K562 (cell line): ENCODE measurements around the gene PPP1R12C. TPM values are rescaled to one million over a fixed set of nuclear protein-coding genes. Genes with fewer than 3 reads are reported as not detected.

Experiments
- BCOR ChIP-seq: fragments of 450-650 bp; IDR thresholded peaks from 2 replicates; pipeline ENCODE4 v1.6.1; 2016
- FOXM1 ChIP-seq, 2 experiments: fragments of 450-650 bp in 1 of 2; sonication (generic) in 1 of 2; formaldehyde crosslinking in 1 of 2; IDR thresholded peaks; 2 replicates each; pipeline versions ENCODE4 v1.6.1 to v1.9.0; 2017 to 2022; ENCODE audit warnings: low read depth in 2 of 2, mild to moderate bottlenecking in 2 of 2, missing genetic modification reagents in 1 of 2, moderate library complexity in 1 of 2
- GATA2 ChIP-seq: sonication (generic); formaldehyde crosslinking; IDR thresholded peaks from 2 replicates; pipeline ENCODE4 v1.4.0; 2020; ENCODE audit warnings: mild to moderate bottlenecking, missing genetic modification reagents
- JUNB ChIP-seq: fragments of 450-650 bp; formaldehyde crosslinking; conservative IDR thresholded peaks from 2 replicates; pipeline ENCODE4 v1.4.0; 2020; ENCODE audit warnings: mild to moderate bottlenecking
- NCOA4 ChIP-seq: fragments of 450-650 bp; IDR thresholded peaks from 2 replicates; pipeline ENCODE4 v1.6.1; 2018; ENCODE audit warnings: mild to moderate bottlenecking; ENCODE audit not compliant: partially characterized antibody
- NR2C2 ChIP-seq, 2 experiments: fragments of 200-800 bp in 1 of 2; sonication (Bioruptor generic) in 1 of 2; sonication (generic) in 1 of 2; formaldehyde crosslinking in 1 of 2; IDR thresholded peaks; 2 replicates each; pipeline versions ENCODE4 v1.6.1 to v1.8.0; 2016 to 2022; ENCODE audit warnings: mild to moderate bottlenecking in 1 of 2, missing compliant biosample characterization in 1 of 2, missing genetic modification characterization in 1 of 2, missing genetic modification reagents in 1 of 2
- ZNF184 ChIP-seq: sonication (generic); formaldehyde crosslinking; IDR thresholded peaks from 2 replicates; pipeline ENCODE4 v1.5.0; 2020; ENCODE audit warnings: missing genetic modification reagents
- polyA plus RNA-seq, 8 experiments: library from polyadenylated mRNA; depleted of rRNA in 4 of 8; stranded (reverse) in 5 of 8; unstranded in 3 of 8; fragments of >200 nt; fragmentation: Nextera tagmentation in 2 of 8; fragmentation: Illumina TruSeq in 1 of 8; extraction: Ambion mirVana in 2 of 8; extraction: Trizol in 1 of 8; gene quantifications; 2 replicates each; pipeline versions ENCODE4 v1.2.1 to v1.2.3, GENCODE V29; 2011 to 2014; ENCODE audit warnings: inconsistent platforms in 1 of 8, missing spikeins in 1 of 8
- total RNA-seq, 7 experiments: library from RNA; depleted of rRNA in 6 of 7; stranded (reverse); fragments of >200 nt in 6 of 7; fragmentation: Illumina TruSeq in 2 of 7; extraction: Trizol in 2 of 7; gene quantifications; 2 replicates each; pipeline versions ENCODE4 v1.2.1 to v1.2.3, GENCODE V29; 2011 to 2021; ENCODE audit warnings: low replicate concordance in 1 of 7
- TF ChIP-seq, protein P1 (sequence below): fragments of 450-650 bp; IDR thresholded peaks from 2 replicates; pipeline ENCODE4 v1.6.1; 2016; ENCODE audit warnings: mild to moderate bottlenecking, moderate library complexity
- TF ChIP-seq, protein P2 (sequence below), 2 experiments: IDR thresholded peaks in 1 of 2; conservative IDR thresholded peaks in 1 of 2; 2 replicates each; pipeline ENCODE4 v1.6.1; 2016; ENCODE audit warnings: low read depth in 2 of 2, mild to moderate bottlenecking in 1 of 2, missing compliant biosample characterization in 1 of 2, missing genetic modification characterization in 1 of 2, moderate library complexity in 1 of 2
- TF ChIP-seq, protein P3 (sequence below): fragments of 450-650 bp; formaldehyde crosslinking; IDR thresholded peaks from 2 replicates; pipeline ENCODE4 v1.4.0; 2020; ENCODE audit warnings: mild to moderate bottlenecking

Gene PPP1R12C
- total and polyA plus RNA-seq, 9 of the 15 experiments (the other 6 are each of a cell fraction or from before 2014, with no cell fraction given) = 1.8 to 136 (median 33.7) TPM

DNA sequence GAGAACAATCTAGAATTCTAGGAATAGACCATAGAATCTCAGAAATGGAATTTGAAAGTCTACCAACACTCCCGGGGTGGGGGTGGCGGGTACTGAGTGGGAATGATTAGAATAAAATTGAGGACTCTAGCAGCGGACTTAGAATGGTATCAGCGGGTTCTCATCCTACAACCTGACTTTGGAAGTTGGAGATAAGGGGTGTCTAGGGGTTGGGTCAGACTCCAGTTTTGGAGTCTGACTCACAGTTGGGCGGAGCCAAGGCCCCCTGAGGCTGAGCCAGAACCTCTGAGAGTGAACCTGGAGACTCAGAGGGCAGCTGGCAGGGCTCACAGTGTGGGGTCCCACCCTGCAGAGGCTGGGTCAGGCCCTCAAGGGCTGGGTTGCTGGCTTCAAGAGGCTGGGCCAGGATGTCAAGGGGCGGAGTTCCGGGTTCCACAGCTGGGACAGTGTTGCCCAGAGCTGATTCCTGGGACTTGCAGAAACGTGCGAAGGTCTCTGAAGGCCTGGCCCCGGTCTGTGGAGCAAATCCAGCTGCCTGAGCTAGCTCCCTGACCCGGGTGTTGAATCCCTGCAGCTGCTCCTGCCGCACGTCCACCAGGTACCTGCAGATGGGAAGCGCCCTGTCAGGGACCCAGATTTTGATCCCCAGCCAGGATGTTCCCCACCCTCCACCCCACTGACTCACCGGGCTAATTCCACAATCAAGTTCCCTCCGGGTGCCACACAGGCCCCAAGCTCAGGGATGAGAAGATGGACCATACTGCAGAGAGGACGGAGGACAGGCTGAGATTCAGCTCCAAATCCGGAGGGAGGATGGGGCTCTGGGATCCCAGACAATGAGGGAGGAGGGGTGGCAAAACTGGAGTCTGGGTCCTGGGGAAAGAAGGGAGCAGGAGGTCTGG is 41.7 kb upstream of the PPP1R12C start (continued):
- TF ChIP-seq, protein P1, sequence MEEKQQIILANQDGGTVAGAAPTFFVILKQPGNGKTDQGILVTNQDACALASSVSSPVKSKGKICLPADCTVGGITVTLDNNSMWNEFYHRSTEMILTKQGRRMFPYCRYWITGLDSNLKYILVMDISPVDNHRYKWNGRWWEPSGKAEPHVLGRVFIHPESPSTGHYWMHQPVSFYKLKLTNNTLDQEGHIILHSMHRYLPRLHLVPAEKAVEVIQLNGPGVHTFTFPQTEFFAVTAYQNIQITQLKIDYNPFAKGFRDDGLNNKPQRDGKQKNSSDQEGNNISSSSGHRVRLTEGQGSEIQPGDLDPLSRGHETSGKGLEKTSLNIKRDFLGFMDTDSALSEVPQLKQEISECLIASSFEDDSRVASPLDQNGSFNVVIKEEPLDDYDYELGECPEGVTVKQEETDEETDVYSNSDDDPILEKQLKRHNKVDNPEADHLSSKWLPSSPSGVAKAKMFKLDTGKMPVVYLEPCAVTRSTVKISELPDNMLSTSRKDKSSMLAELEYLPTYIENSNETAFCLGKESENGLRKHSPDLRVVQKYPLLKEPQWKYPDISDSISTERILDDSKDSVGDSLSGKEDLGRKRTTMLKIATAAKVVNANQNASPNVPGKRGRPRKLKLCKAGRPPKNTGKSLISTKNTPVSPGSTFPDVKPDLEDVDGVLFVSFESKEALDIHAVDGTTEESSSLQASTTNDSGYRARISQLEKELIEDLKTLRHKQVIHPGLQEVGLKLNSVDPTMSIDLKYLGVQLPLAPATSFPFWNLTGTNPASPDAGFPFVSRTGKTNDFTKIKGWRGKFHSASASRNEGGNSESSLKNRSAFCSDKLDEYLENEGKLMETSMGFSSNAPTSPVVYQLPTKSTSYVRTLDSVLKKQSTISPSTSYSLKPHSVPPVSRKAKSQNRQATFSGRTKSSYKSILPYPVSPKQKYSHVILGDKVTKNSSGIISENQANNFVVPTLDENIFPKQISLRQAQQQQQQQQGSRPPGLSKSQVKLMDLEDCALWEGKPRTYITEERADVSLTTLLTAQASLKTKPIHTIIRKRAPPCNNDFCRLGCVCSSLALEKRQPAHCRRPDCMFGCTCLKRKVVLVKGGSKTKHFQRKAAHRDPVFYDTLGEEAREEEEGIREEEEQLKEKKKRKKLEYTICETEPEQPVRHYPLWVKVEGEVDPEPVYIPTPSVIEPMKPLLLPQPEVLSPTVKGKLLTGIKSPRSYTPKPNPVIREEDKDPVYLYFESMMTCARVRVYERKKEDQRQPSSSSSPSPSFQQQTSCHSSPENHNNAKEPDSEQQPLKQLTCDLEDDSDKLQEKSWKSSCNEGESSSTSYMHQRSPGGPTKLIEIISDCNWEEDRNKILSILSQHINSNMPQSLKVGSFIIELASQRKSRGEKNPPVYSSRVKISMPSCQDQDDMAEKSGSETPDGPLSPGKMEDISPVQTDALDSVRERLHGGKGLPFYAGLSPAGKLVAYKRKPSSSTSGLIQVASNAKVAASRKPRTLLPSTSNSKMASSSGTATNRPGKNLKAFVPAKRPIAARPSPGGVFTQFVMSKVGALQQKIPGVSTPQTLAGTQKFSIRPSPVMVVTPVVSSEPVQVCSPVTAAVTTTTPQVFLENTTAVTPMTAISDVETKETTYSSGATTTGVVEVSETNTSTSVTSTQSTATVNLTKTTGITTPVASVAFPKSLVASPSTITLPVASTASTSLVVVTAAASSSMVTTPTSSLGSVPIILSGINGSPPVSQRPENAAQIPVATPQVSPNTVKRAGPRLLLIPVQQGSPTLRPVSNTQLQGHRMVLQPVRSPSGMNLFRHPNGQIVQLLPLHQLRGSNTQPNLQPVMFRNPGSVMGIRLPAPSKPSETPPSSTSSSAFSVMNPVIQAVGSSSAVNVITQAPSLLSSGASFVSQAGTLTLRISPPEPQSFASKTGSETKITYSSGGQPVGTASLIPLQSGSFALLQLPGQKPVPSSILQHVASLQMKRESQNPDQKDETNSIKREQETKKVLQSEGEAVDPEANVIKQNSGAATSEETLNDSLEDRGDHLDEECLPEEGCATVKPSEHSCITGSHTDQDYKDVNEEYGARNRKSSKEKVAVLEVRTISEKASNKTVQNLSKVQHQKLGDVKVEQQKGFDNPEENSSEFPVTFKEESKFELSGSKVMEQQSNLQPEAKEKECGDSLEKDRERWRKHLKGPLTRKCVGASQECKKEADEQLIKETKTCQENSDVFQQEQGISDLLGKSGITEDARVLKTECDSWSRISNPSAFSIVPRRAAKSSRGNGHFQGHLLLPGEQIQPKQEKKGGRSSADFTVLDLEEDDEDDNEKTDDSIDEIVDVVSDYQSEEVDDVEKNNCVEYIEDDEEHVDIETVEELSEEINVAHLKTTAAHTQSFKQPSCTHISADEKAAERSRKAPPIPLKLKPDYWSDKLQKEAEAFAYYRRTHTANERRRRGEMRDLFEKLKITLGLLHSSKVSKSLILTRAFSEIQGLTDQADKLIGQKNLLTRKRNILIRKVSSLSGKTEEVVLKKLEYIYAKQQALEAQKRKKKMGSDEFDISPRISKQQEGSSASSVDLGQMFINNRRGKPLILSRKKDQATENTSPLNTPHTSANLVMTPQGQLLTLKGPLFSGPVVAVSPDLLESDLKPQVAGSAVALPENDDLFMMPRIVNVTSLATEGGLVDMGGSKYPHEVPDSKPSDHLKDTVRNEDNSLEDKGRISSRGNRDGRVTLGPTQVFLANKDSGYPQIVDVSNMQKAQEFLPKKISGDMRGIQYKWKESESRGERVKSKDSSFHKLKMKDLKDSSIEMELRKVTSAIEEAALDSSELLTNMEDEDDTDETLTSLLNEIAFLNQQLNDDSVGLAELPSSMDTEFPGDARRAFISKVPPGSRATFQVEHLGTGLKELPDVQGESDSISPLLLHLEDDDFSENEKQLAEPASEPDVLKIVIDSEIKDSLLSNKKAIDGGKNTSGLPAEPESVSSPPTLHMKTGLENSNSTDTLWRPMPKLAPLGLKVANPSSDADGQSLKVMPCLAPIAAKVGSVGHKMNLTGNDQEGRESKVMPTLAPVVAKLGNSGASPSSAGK = no peak
- TF ChIP-seq NCOA4 (no peak), ZNF184 (CRISPR knock-in tag) (no peak), JUNB (CRISPR knock-in tag) (no peak), FOXM1 (IDR thresholded peaks at IDR 0.05; ENCODE audit: low read depth) (peak; percentile 56), FOXM1 (CRISPR knock-in tag; IDR thresholded peaks at IDR 0.05; ENCODE audit: low read depth) (no peak), NR2C2 (CRISPR knock-in tag; IDR thresholded peaks at IDR 0.05) (no peak), NR2C2 (tag; IDR thresholded peaks at IDR 0.05) (peak; percentile 45; the same call in 1 of the 2 replicates), BCOR (no peak), GATA2 (0 out of 2 replicates have a peak, but pooled peaks have one; percentile 38)
- TF ChIP-seq, protein P2, sequence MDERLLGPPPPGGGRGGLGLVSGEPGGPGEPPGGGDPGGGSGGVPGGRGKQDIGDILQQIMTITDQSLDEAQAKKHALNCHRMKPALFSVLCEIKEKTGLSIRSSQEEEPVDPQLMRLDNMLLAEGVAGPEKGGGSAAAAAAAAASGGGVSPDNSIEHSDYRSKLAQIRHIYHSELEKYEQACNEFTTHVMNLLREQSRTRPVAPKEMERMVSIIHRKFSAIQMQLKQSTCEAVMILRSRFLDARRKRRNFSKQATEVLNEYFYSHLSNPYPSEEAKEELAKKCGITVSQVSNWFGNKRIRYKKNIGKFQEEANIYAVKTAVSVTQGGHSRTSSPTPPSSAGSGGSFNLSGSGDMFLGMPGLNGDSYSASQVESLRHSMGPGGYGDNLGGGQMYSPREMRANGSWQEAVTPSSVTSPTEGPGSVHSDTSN (CRISPR knock-in tag; IDR thresholded peaks at IDR 0.05; ENCODE audit: low read depth) = no peak
- TF ChIP-seq, protein P2 (tag; conservative IDR thresholded peaks at IDR 0.05; ENCODE audit: low read depth) = no peak
- TF ChIP-seq, protein P3, sequence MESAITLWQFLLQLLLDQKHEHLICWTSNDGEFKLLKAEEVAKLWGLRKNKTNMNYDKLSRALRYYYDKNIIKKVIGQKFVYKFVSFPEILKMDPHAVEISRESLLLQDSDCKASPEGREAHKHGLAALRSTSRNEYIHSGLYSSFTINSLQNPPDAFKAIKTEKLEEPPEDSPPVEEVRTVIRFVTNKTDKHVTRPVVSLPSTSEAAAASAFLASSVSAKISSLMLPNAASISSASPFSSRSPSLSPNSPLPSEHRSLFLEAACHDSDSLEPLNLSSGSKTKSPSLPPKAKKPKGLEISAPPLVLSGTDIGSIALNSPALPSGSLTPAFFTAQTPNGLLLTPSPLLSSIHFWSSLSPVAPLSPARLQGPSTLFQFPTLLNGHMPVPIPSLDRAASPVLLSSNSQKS (CRISPR knock-in tag) = no peak
